H4 (cell line): ENCODE results near the gene ARL15. TPM values are rescaled to one million over a fixed set of nuclear protein-coding genes. Genes with fewer than 3 reads are reported as not detected.
A peak's percentile ranks its signal among the peaks of the same experiment; 100 is the strongest.
"Not testable (repeated sequence)": the region's sequence is repeated elsewhere in the genome, so short reads cannot be mapped to it uniquely, and the experiment has no call there.

Source experiments
- DNase-seq: peaks from one replicate; pipeline ENCODE4 v3.0.0-alpha.2; 2015; ENCODE audit warnings: low spot score
- total RNA-seq: library from RNA; depleted of rRNA; stranded (reverse); fragments of >200 nt; shearing (Covaris generic); gene quantifications from 2 replicates; pipeline ENCODE4 v1.2.3, GENCODE V29; 2014

ARL15 gene
- total RNA-seq, 1 experiment from 2014 or later: 15.3 TPM

GRCh38 chr5:53900677-53901076, 409.7 kb downstream of the ARL15 start:
- DNase-seq: no peak

- no peak for DNase-seq
These were observed 415.2 kb downstream of the ARL15 start for GRCh38 chr5:53895091-53895683.

- no peak for DNase-seq
These were observed 416.7 kb downstream of the ARL15 start for GRCh38 chr5:53893626-53894025.

GRCh38 chr5:53892224-53892623, 418.1 kb downstream of the ARL15 start:
- DNase-seq: no peak

- DNase-seq: no peak
These were observed 419.2 kb downstream of the ARL15 start for GRCh38 chr5:53891159-53891558.

GRCh38 chr5:53890490-53890889, 419.9 kb downstream of the ARL15 start:
- DNase-seq: no peak

- DNase-seq: no peak
These were observed 425.5 kb downstream of the ARL15 start for GRCh38 chr5:53884844-53885243.

GRCh38 chr5:53884417-53884816, 426.0 kb downstream of the ARL15 start:
- DNase-seq: no peak

GRCh38 chr5:53882676-53883031, 427.7 kb downstream of the ARL15 start:
- no peak for DNase-seq

GRCh38 chr5:53882006-53882675, 428.2 kb downstream of the ARL15 start:
- no peak for DNase-seq

- no peak for DNase-seq
These were observed 430.6 kb downstream of the ARL15 start for GRCh38 chr5:53879708-53880323.

GRCh38 chr5:53878015-53878414, 432.4 kb downstream of the ARL15 start:
- no peak for DNase-seq

GRCh38 chr5:53877243-53877642, 433.1 kb downstream of the ARL15 start:
- peak; percentile 39 for DNase-seq

GRCh38 chr5:53874409-53874808, 436.0 kb downstream of the ARL15 start:
- DNase-seq: peak; percentile 12

GRCh38 chr5:53873235-53873634, 437.1 kb downstream of the ARL15 start:
- DNase-seq: no peak

GRCh38 chr5:53871775-53872174, 438.6 kb downstream of the ARL15 start:
- DNase-seq: no peak

- no peak for DNase-seq
These were observed 439.3 kb downstream of the ARL15 start for GRCh38 chr5:53871050-53871449.

GRCh38 chr5:53858700-53859456, 451.5 kb downstream of the ARL15 start:
- no peak for DNase-seq

GRCh38 chr5:53856506-53856905, 453.9 kb downstream of the ARL15 start:
- DNase-seq: no peak

- DNase-seq: not testable (repeated sequence)
These were observed 473.4 kb downstream of the ARL15 start for GRCh38 chr5:53836851-53837430.

GRCh38 chr5:53834500-53834899, 475.9 kb downstream of the ARL15 start:
- no peak for DNase-seq
